HG03095 (cell line): ENCODE measurements around the gene FBF1.

Experiments used
- ATAC-seq: cut with Tn5 transposase; IDR thresholded peaks from one replicate; pipeline ENCODE4 v1.9.1; 2021; ENCODE audit warnings: moderate library complexity; ENCODE audit not compliant: unreplicated experiment

The FBF1 gene

GRCh38 chr17:75950855-75951554 lies 10.2 kb upstream of the FBF1 start:
- ATAC-seq, result no peak

DNA sequence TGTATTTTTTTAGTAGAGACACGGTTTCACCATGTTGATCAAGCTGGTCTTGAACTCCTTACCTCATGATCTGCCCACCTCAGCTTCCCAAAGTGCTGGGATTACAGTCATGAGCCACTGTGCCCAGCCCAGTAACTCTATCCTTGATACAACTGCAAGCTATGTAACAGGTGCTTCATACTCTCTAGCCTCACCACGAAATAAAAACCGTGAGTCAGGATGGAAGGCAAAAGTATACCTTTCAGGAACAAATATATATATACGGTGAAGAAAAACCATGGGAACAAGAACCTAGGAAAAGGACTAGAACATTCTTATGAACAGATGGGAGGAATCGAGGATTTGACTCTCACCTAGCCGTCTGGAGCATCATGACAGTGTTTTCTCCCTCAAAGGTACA lies 9.6 kb upstream of the FBF1 start:
- no peak for ATAC-seq

DNA sequence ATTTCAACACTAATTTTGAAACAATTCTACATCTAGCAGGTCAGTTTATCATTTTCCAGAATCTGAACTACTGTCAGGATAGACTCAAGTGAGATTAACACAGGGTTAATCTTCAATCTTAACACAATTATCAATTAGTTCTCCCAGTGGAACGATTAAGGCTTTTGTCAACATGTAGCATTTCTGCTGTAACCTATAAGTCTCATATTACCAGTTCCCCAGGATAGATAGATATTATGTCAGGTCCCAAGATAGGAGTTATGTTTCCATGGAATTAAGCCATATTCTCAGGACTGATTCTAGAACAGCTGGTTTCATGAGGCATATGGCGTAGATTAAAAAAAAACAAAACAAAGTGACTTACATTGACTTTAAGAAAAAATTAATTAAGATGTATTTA lies 4.4 kb upstream of the FBF1 start:
- no peak for ATAC-seq

GRCh38 chr17:75943491-75943890 lies 2.6 kb upstream of the FBF1 start:
- no peak for ATAC-seq

- no peak for ATAC-seq
These were observed 1.6 kb upstream of the FBF1 start for GRCh38 chr17:75942473-75942872.

GRCh38 chr17:75941442-75941819 lies 589 bp upstream of the FBF1 start:
- no peak for ATAC-seq

- ATAC-seq, result no peak
These were observed 3.2 kb downstream of the FBF1 start for GRCh38 chr17:75937652-75938051.

- no peak for ATAC-seq
These were observed 7.0 kb downstream of the FBF1 start for GRCh38 chr17:75933808-75934207.

GRCh38 chr17:75932852-75933251 lies 8.0 kb downstream of the FBF1 start:
- no peak for ATAC-seq

- no peak for ATAC-seq
These were observed 9.8 kb downstream of the FBF1 start for GRCh38 chr17:75931062-75931461.

- no peak for ATAC-seq
These were observed 13.4 kb downstream of the FBF1 start for GRCh38 chr17:75927286-75927922.

DNA sequence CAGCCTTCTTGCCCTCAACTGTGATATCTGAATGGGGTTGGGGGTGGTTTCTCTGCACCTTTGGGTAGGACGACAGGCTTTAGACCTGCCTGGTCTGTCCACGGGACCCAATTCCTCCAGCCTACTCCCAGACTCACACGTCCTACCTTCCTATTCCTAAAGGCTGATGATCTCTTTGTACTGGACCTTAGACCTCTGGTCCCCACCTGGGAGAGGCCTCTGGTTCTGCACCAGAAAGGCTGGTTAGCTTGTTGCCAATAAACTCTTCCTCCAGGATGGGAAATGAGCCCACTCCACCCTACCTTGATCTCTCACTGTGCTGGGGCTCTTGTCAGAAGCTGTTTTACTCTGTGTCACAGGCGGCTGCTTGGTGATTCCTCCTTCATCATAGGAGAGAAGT lies 14.4 kb downstream of the FBF1 start:
- ATAC-seq, result no peak

DNA sequence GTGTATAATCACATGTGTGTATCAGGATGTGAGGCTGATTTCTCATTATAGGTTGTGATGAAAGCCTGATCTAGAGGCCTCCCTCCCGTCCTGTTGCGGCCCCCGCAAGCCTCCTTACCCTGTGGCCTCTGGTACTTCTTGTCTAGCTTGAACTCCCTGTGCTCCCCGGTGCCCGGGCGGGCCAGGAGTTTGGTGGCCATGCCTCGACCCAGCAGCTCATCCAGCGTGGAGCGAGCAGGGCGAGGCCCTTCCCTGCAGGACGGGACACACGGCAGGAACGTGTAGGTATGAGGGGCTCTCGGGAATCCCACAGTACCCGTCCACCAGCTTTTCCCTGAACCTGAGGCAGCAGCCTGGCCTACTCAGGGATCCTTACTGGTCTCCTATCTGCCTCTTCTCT lies 14.9 kb downstream of the FBF1 start:
- ATAC-seq, result no peak

DNA sequence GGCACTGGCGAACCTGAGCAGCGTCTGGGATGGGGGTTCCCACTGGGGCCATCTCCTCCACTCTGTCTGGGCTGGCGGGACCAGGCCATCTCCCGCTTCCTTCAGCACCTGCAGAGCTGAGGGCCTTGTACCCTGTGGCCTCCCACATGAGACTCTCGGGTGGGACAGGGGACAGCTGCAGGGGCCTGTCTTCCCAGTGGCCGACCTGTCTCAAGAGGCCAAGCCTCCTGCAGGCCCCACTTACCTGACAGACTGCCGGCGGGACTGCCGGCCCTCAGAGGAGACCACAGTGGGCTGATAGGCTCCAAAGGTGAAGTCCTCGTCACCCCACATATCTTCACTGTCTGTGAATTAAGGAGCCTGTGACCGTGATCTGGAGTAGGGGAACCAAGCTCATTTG lies 15.7 kb downstream of the FBF1 start:
- no peak for ATAC-seq

- ATAC-seq, result no peak
These were observed 17.6 kb downstream of the FBF1 start for GRCh38 chr17:75922963-75923874.

GRCh38 chr17:75922173-75922961 lies 18.5 kb downstream of the FBF1 start:
- no peak for ATAC-seq

DNA sequence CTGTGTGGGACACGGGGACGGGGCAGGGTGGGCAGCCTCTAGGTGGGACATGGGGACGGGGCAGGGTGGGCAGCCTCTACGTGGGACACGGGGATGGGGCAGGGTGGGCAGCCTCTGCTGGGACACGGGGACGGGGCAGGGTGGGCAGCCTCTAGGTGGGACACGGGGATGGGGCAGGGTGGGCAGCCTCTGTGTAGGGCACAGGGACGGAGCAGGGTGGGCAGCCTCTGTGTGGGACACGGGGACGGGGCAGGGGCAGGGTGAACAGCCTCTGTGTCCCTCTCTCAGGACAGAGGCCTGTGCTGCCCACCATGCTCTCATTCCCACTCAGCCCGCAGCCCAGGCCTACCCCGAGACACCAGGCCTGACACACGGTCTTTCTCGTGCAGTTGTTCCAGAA lies 19.2 kb downstream of the FBF1 start:
- no peak for ATAC-seq

DNA sequence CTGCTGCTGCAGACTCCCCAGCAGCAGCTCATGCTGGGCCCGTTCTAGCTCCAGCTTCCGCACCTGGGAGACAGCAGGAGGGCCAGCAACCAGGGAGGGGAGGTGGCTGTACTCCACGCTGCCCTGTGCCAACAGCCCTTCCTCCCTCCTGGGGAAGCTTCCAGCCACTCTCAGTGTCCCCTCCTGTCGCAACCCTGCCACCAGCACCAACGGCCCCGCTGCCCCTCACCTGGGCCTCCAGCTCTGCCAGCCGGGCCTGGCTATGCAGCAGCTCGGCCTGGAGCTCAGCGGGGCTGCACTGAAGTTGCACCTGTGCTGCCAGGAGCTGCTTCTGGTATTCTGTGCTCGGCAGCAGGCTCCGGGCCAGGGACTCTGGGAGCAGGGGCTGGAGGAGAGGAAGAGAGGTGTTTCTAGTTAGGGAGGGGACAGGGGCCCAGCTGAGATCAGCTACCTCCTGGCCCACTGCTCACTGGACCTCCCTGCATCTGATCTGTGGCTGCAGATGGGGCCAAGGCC lies 20.7 kb downstream of the FBF1 start:
- ATAC-seq, result no peak

DNA sequence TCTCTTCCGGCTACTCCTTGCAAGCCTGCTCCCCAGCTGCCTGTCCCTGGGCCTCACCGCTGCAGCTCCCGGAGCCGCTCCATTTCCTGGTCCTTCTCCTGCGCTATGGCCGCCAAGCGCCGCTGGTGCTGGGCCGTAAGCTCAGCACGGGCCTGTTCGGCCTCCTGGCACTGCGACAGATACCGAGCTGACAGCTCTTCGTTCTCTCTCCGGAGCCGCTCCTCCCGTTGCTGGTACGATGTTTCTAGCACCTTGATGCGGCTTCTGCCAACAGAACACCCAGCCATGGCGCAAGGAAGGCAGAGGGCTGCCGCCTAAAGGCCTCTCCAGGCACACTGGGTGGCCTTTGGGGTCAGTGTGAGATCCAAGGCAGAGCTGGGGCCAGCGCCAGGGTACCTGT lies 21.2 kb downstream of the FBF1 start:
- no peak for ATAC-seq

DNA sequence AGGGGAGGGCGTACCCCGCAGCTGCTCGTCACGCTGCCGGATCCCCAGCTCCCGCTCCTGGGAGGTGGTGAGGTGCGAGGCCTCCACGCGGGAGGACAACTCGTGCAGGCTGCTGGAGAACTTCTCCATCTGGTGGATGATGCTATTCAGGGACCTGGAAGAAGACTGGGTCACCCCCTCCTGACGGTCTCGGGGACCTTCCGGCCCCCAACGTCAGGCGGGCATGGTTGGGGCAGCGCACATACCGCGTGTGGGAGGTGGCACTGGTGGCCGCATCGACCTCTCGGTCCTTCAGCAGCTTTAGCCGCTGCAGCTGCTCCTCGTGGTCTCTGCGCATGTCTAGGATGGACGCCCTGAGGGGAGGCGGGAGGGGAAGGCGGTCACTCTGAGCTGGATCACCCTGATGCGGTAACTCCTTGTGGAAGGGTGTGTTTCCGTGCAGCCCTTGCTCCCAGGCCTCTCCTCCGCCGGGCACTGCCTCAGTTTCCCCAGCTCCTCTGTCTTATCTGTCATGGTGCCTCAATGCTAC lies 22.9 kb downstream of the FBF1 start:
- no peak for ATAC-seq
